OCI-LY3 (cell line): ENCODE data around the gene CHST15.

Experiments
- H2AFZ ChIP-seq: fragments of 200-600, 300-600 bp; shearing (Covaris generic); 2 replicates; pipeline ENCODE4 v1.6.0; 2014; ENCODE audit warnings: antibody characterized with exemption, low read depth, low read length
- H3K27ac ChIP-seq: fragments of 200-600, 300-600 bp; sonication (generic); 2 replicates; pipeline ENCODE4 v1.5.1; 2014; ENCODE audit warnings: mild to moderate bottlenecking, low read length, moderate library complexity, mixed read lengths
- H3K27me3 ChIP-seq: fragments of 200-600, 300-600 bp; sonication (generic); 2 replicates; pipeline ENCODE4 v1.6.1; 2014; ENCODE audit warnings: low read depth, low read length, mixed read lengths
- H3K36me3 ChIP-seq: fragments of 200-600, 300-600 bp; sonication (generic); replicated peaks from 2 replicates; pipeline ENCODE3; 2014; ENCODE audit warnings: low read depth, low read length, mixed read lengths
- H3K4me1 ChIP-seq: fragments of 300-600, 200-600 bp; sonication (generic); 2 replicates; pipeline ENCODE4 v1.6.1; 2014; ENCODE audit warnings: low read length, mixed read lengths
- H3K4me2 ChIP-seq: fragments of 200-600, 300-600 bp; sonication (generic); 2 replicates; pipeline ENCODE4 v1.6.1; 2014; ENCODE audit warnings: low read length, mixed read lengths
- H3K4me3 ChIP-seq: fragments of 300-600, 200-600 bp; sonication (generic); 2 replicates; pipeline ENCODE4 v1.5.1; 2014; ENCODE audit warnings: antibody characterized with exemption, mild to moderate bottlenecking, low read length, moderate library complexity
- H3K79me2 ChIP-seq: fragments of 300-600, 200-600 bp; shearing (Covaris generic); 2 replicates; pipeline ENCODE4 v1.6.1; 2014; ENCODE audit warnings: mild to moderate bottlenecking, low read length, mixed read lengths
- H3K9ac ChIP-seq: fragments of 300-600, 200-600 bp; shearing (Covaris generic); 2 replicates; pipeline ENCODE4 v1.6.0; 2014; ENCODE audit warnings: mild to moderate bottlenecking, low read length, moderate library complexity
- H3K9me3 ChIP-seq: fragments of 200-600, 300-600 bp; shearing (Covaris generic); 2 replicates; pipeline ENCODE4 v1.6.1; 2014; ENCODE audit warnings: low read length, mixed read lengths; ENCODE audit not compliant: insufficient read depth
- H4K20me1 ChIP-seq: fragments of 200-600, 300-600 bp; sonication (generic); 2 replicates; pipeline ENCODE4 v1.6.1; 2016; ENCODE audit warnings: low read length, mixed read lengths; ENCODE audit not compliant: insufficient read depth
- CTCF ChIP-seq: fragments of 200-600, 300-600 bp; sonication (generic); IDR thresholded peaks from 2 replicates; pipeline ENCODE4 v1.5.1; 2014; ENCODE audit warnings: antibody characterized with exemption, low read length, low read depth
- EZH2phosphoT487 ChIP-seq: fragments of 200-600 bp; shearing (Covaris generic); IDR thresholded peaks from 2 replicates; pipeline ENCODE4 v1.6.1; 2018; ENCODE audit warnings: antibody characterized with exemption, mixed run types, low read depth

CHST15 gene

DNA sequence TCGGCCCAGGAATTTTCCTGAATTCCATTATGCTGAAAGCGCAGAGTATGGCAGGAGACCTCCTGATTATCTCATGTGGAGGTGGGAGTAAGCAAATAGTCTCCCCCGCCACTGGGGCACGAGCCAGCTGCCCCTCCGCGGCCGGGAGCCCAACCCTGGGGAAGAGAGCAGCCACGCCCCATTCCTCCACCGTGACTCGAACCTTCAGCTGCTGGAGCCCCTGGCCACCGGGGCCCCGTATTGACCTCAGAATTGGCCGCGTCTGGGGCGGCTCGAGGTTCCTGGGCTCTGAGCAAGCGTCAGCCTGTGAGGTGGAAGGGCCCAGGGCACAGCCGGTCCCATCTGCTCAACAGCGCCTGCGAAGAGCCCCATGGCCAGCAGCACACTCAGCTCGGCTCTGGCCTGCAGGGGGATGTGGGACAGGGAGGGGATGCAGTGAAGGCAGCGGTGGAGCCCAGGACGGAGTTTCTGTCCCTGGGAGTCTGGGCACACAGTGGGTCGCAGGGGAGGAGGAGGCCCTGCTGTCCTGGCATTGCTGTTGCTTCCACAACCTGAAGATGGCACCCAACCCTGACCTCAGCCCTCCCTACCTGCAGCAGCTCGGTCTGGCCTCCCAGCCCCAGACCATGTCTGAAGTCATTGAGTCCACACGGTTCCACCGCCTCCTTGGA is 97.8 kb downstream of the CHST15 start:
- Histone ChIP-seq H3K27ac (no peak overlapping the region), H3K9ac (peak overlapping the region; percentile 65), H3K4me1 (peaks cover 7% of the 10 kb centered on the region; the same call in 1 of the 2 replicates), H3K4me3 (peak overlapping the region; percentile 95), H3K36me3 (no peaks in the 10 kb centered on the region), H3K27me3 (0 out of 2 replicates have a peak, but pooled peaks cover 6% of the 10 kb centered on the region), H2AFZ (peak overlapping the region; percentile 99), H3K79me2 (no peaks in the 10 kb centered on the region), H4K20me1 (no peaks in the 10 kb centered on the region), H3K4me2 (peak overlapping the region; percentile 97), H3K9me3 (no peaks in the 10 kb centered on the region)
- TF ChIP-seq CTCF (peak; percentile 58), EZH2phosphoT487 (no peak)

DNA sequence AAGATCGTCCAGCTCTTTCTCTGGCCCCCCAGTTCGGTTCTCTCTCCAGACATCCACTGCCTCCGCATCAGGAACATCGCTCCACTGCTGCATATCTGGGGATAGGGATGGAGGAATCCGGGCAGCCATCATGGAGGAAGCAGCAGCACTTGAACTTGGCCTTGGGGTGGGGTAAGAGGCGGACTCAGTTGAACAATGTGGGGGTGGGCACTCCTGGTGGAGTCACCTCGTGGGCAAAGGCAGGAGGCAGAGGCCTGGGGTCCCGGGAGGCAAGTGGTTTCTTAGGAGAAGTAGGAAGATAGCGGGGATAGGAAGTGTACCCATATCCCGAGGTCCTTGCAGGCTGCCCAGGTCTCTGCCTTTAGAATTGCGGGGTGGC is 98.3 kb downstream of the CHST15 start:
- Histone ChIP-seq H3K9ac (peak overlapping the region; percentile 65), H3K27me3 (0 out of 2 replicates have a peak, but pooled peaks cover 6% of the 10 kb centered on the region), H3K27ac (no peak overlapping the region), H3K4me2 (peak overlapping the region; percentile 97), H4K20me1 (no peaks in the 10 kb centered on the region), H3K36me3 (no peaks in the 10 kb centered on the region), H3K9me3 (no peaks in the 10 kb centered on the region), H3K4me3 (peak overlapping the region; percentile 95), H2AFZ (peak overlapping the region; percentile 99), H3K4me1 (peaks cover 7% of the 10 kb centered on the region; the same call in 1 of the 2 replicates), H3K79me2 (no peaks in the 10 kb centered on the region)
- TF ChIP-seq EZH2phosphoT487 (no peak), CTCF (no peak)

DNA sequence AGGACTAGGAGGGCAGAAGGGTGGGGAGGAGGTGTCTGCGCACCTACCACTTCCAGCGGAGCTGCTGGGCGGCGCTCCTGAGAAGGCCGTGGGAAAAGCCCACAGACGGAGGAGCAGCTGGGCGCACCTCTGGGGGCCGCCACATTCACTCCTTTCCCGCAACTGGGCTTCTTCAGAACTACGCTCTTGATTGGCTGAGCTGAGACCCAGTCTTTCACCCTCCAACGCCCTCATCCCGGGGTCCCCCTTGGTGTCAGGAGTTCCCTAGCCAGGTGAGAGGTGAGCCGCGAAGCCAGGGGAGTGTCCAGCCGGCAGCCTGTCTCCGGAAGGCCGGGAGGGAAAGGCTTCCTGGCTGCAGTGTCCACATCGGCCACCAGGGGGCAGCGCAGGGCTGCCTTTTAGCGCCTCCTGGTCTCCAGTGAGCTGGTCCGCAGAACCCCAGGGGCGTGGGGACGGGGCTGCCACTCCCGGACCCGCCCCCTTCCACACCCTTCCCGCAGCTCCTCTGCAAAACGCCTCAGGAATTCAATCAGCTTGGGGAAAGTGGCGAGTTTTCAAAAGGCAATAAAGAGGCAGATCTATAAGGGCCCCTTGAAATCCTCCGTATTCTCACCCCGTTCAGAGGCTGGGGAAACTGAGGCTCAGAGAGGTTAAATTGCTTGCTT is 98.8 kb downstream of the CHST15 start:
- Histone ChIP-seq H3K9ac (peak overlapping the region; percentile 65), H3K4me3 (peak overlapping the region; percentile 95), H3K4me2 (peak overlapping the region; percentile 97), H3K27ac (no peak overlapping the region), H3K4me1 (peaks cover 7% of the 10 kb centered on the region; the same call in 1 of the 2 replicates), H3K36me3 (no peaks in the 10 kb centered on the region), H2AFZ (peak overlapping the region; percentile 99), H3K9me3 (no peaks in the 10 kb centered on the region), H3K79me2 (no peaks in the 10 kb centered on the region), H4K20me1 (no peaks in the 10 kb centered on the region), H3K27me3 (0 out of 2 replicates have a peak, but pooled peaks cover 6% of the 10 kb centered on the region)
- TF ChIP-seq CTCF (peak; percentile 78), EZH2phosphoT487 (no peak)

- no peak for TF ChIP-seq EZH2phosphoT487
- TF ChIP-seq CTCF = no peak
- H3K79me2 ChIP-seq = no peaks in the 10 kb centered on the region
- H4K20me1 ChIP-seq = no peaks in the 10 kb centered on the region
- no peaks in the 10 kb centered on the region for H3K9me3 ChIP-seq
- no peaks in the 10 kb centered on the region for H3K36me3 ChIP-seq
- peak overlapping the region; percentile 97 for H3K4me2 ChIP-seq
- peak overlapping the region; percentile 40; the same call in 1 of the 2 replicates for H3K9ac ChIP-seq
- no peak overlapping the region for H3K27ac ChIP-seq
- 0 out of 2 replicates have a peak, but pooled peaks cover 6% of the 10 kb centered on the region for H3K27me3 ChIP-seq
- H3K4me1 ChIP-seq = peaks cover 7% of the 10 kb centered on the region; the same call in 1 of the 2 replicates
- peak overlapping the region; percentile 95 for H3K4me3 ChIP-seq
- H2AFZ ChIP-seq = peak overlapping the region; percentile 46; the same call in 1 of the 2 replicates
Measured at GRCh38 chr10:123993534-123994416, 99.6 kb downstream of the CHST15 start.
